HG03469 (cell line): Measurements from ENCODE around the gene GFPT2.

Experiments
- ATAC-seq: cut with Tn5 transposase; IDR thresholded peaks from one replicate; pipeline ENCODE4 v1.9.1; 2021; ENCODE audit warnings: mild to moderate bottlenecking, moderate library complexity, moderate number of reproducible peaks; ENCODE audit not compliant: unreplicated experiment

GFPT2 gene

DNA sequence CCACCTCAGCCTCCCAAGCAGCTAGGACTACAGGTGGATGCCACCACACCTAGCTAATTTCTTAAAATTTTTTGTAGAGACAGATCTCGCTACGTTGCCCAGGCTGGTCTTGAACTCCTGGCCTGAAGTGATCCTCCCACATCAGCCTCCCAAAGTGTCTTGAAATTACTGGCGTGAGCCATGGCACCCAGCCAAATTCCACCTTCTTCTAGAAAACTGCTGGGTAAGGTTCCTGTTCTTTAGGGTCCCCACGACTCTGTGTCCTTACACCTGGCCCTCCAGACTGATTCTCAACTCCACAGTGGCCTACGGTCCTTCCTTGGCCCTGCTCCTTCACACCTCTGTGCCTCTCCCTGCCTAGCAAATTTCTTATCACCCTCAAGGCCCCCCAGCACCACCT is 63.2 kb downstream of the GFPT2 start:
- ATAC-seq, result no peak

DNA sequence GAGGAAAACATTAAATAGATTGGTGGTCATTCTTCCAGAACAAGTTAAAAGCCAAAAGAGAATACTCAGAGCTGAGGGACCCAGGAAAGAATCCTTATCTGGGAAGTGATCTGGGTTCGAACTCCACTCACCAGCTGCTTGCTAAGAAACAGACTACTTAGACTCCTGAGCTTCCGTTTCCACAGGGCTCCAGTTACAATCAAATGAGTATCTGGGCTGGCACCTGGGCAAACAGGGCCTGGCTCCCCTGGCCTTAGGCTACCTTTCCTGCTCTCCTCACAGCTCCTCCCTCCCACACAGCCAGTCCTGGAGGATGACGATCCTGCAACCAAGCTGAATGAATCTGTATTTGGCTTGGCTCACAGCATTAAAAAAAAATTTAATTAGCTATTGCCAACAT is 63.7 kb downstream of the GFPT2 start:
- no peak for ATAC-seq

- no peak for ATAC-seq
These were observed 65.3 kb downstream of the GFPT2 start for GRCh38 chr5:180287868-180288267.

DNA sequence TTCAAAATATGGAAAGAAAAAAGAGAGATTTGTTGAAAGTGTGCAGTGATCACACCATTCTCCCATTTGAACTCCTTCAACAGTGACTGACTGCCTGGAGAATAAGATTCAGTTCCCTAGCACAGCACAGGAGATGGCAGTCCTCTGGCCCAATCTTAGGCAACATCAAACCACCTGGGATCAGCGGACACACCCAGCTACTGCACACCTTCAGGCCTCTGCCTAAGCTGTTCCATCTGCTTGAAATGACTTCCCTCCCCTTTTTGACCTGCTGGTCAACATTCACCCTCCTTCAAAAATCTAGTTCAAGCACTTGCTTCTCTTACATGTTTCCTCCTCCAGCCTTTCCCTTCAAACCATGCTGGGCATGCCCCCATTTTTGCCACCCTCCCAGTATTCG is 65.7 kb downstream of the GFPT2 start:
- ATAC-seq, result no peak

- no peak for ATAC-seq
These were observed 69.0 kb downstream of the GFPT2 start for GRCh38 chr5:180284149-180284548.

- ATAC-seq, result no peak
These were observed 70.0 kb downstream of the GFPT2 start for GRCh38 chr5:180283026-180283615.

- no peak for ATAC-seq
These were observed 70.9 kb downstream of the GFPT2 start for GRCh38 chr5:180282281-180282680.

- ATAC-seq, result no peak
These were observed 71.4 kb downstream of the GFPT2 start for GRCh38 chr5:180281706-180282105.

GRCh38 chr5:180274695-180275094 is 78.4 kb downstream of the GFPT2 start:
- ATAC-seq, result no peak

GRCh38 chr5:180271221-180271620 is 81.9 kb downstream of the GFPT2 start:
- no peak for ATAC-seq

GRCh38 chr5:180259260-180259611 is 93.9 kb downstream of the GFPT2 start:
- ATAC-seq, result no peak

- ATAC-seq, result no peak
These were observed 99.9 kb downstream of the GFPT2 start for GRCh38 chr5:180253036-180253824.

DNA sequence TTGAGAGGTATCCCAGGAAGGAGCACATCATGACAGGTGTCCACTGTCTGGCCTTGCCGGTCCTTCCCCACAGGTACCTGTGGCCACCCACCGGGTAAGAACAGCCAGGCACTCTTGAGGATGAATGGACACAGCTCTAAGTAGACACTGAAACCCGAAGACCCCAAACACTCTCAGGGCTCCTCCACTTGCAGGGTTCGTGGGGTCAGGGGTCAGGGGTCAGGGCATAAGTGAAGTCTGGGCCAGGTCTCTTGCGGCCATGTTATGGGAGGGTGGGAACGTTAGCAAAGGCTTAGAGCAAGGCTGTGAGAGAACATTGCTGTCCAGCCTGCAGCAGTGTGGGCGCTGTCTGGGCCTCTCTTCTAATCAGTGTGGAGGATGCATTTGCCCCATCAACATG is 101.2 kb downstream of the GFPT2 start:
- ATAC-seq, result no peak

DNA sequence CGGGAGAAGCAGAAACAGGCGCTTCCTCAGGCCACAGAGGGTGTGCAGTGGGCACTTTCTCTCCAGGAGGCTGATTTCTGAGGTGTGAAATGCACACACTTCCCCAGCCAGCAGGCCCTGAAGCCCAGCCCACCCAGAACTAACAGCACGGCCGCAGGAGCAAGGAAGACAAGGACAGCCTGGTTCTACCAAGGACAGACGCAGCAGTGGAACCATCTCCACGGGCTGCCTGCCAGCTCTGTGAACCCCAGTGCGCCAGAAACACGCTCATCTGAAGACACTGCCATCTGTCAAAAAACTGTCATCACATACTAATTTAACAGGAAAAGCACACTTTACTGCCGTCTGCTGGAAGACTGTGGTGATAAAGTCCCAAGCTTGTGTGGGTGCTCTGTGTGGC is 102.0 kb downstream of the GFPT2 start:
- no peak for ATAC-seq
